Measurements from ENCODE around the gene ALKBH2.
"Not testable (repeated sequence)": the region's sequence is repeated elsewhere in the genome, so short reads cannot be mapped to it uniquely, and the experiment has no call there.

Gene ALKBH2

DNA sequence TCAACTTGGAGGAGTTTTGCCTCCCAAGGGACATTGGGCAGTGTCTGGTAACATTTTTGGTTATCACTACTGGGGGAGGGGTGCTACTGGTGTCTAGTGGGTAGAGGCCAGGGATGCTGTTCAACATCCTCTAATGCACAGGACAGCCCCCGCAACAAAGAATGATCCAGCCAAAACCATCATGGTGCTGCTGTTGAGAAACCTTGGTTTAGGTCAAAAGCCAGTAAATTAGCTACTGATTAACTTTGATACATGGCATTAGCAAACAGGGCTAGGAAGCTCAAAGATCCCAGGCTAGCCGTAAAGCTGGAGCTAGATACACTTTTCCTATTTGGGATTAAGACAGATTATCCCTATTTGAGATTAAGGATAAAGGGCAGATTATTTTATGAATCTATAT, 8.8 kb downstream of the ALKBH2 start:
- intact Hi-C loops (cut with DNase I), result no loop called here
- DNase-seq, result no peak

DNA sequence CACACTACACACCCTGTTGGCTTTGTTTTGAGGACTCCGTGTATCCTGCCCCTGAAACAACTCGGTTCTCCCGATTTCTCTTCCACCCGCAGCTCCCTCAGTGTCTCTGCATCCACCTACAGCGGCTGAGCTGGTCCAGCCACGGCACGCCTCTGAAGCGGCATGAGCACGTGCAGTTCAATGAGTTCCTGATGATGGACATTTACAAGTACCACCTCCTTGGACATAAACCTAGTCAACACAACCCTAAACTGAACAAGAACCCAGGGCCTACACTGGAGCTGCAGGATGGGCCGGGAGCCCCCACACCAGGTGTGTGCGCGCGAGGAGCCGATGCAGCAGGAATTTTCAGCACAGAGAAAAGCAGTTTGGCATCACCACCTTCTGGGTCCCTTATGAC, 10.5 kb downstream of the ALKBH2 start:
- intact Hi-C loops (cut with DNase I), result no loop called here
- DNase-seq, result peak in 6 of 10 donors; percentile 33 to 90 (median 48)

DNA sequence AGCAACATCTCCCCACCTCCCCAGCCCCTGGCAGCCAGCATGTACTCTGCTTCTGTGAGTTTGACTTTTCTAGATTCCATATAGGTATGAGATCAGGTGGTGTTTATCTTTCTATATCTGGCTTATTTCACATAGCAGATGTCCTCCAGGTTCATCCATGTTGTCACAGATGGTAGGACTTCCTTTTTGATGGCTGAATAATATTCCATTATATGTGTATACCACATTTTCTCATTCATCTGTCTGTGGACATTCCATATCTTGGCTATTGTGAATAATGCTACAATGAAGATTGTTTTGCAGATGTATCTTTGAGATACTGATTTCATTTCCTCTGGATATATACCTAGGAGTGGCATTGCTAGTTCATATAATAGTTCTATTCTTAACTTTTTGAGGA, 18.4 kb downstream of the ALKBH2 start:
- no peak for DNase-seq
- intact Hi-C loops (cut with DNase I), result no loop called here

DNA sequence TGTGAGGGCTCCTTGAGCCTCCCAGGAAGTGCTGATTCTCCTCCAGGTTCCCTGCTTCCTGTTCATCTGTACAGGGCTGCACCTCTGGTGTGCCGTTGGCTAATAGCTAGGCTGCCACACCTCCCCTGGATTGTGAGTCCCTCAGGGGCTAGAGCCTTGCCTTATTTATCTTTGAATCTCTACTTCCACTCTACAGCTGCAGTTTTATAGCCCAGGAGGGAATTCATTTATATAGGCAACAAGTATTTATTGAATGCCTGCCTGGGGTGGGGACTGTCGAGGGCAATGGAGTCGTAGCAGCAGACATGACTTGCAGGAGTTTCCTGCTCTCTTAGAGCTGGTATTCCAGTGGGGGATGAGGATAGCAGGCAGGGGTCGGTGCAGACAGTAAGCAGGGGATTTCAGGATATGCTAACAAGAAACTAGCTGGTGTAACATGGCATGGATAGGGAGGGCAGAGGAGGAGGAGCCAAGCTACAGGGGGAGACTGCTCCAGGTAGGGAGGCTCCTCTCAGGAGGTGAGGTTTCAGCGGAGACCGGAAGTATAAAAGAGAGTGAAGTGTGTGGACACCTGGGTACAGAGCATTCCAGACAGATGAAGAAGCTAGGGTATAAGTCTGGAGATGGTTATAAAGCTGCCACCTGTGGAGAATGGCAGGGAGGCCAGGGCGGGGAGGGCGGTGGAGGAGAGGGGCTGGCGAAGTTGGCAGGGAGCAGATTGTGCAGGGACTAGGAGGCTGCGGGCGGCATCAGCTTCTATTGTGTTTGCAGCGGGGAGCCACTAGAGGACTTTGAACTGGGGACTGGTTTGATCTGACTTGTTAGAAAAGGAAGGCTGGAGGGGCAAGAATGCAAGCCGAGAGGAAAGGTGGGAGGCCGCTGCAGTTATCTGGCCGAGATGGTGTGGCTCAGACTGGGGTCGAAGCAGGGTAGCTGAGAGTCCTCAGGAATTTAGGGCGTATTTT, 23.7 kb downstream of the ALKBH2 start:
- intact Hi-C loops (cut with DNase I), result no loop called here
- DNase-seq, result no peak

DNA sequence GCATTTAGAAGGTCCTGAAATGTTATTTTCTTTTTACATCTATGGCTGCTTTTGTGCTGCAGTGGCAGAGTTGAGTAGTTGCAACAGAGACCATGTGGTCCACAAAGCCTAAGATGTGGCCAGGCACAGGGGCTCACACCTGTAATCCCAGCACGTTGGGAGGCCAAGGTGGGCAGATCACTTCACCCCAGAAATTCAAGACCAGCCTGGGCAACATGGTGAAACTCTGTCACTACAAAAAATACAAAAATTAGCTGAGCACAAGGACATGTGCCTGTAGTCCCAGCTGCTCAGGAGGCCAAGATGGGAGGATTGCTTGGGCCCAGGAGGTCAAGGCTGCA, 27.4 kb downstream of the ALKBH2 start:
- intact Hi-C loops (cut with DNase I), result no loop called here
- no peak for DNase-seq

DNA sequence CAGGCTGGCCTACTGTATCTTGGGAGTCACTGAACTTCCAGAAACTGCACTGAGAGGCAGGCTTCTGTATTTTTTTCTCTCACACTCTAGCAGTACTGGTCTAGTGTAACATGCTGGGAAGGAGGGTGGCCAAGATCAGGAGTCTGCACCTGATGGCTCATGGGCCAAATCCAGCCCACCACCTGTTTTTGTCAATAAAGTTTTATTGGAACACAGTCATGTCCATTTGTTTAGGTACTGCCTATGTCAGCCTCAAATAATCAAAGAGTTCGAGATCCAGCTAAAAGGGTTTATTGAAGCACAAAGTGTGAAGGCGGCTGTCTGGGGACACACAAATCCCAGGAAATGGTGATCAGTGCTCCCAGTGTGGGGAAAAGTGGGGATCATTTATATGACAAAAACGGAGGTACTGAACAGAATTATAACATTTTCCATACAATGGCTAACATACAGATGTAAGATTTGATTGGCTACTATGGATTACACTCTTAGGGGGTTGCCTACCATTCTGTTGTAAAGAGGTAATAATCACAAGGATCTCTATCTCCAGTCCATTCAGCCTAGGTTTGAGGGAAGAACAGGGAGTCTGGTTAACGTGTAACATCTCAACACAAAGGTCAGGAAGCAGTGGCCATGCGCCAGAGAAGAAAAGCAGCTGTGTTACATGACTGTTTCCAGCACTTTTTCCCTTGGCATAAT, 28.0 kb downstream of the ALKBH2 start:
- intact Hi-C loops (cut with DNase I), result no loop called here
- no peak for DNase-seq

DNA sequence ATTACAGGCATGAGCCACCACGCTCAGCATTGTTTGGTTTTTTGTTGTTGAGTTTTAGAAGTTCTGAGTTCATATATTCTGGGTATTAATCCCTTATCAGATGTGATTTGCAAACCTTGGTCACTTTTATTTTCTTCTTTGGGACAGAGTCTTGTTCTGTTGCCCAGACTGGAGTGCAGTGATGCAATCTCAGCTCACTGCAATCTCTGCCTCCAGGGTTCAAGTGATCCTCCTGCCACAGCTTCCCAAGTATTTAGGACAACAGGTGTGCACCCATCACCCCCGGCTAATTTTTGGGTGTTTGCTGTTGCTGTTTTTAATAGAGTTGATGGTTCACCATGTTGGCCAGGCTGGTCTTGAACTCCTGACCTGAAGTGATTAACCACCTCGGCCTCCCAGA, 29.1 kb downstream of the ALKBH2 start:
- intact Hi-C loops (cut with DNase I), result no loop called here
- DNase-seq, result no peak

DNA sequence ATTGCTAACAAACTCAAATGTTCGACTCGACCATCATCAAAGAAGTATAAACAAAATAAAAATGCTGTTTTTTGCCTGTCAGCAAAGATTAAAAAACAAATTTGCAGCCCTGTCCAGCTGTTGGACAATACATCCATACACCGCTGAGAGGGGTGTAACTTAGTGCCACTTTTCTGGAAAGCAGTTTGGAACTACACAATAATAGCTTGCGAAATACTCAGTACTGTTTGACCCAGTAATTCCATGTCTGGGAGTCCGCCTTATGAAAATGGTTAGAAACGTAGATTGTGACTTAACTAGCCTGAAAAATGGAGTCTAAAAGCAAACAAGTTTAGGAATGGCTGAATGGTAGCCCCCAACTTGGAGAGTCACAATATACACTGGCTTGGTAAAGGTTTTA, 34.5 kb downstream of the ALKBH2 start:
- no peak for DNase-seq
- intact Hi-C loops (cut with DNase I), result no loop called here

DNA sequence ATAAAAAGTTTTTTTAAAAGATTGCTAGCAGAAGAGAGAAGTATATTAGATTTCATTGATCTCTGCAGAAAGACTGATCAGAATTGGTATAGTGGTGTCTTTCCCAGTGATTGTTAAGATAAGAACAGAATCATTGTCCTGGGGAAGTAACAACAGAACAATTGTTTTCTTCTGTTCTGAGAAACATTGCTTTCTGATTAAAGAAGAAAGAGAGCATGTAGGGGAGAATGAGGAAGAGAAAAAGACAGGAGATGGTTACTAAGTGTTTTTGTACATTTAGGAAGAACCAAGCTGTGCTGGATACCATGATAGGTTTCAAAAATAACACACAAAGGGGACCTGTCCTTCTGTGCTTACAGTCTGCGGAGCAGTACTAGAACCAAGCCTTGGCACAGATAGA, 35.9 kb downstream of the ALKBH2 start:
- no peak for DNase-seq
- intact Hi-C loops (cut with DNase I), result no loop called here

DNA sequence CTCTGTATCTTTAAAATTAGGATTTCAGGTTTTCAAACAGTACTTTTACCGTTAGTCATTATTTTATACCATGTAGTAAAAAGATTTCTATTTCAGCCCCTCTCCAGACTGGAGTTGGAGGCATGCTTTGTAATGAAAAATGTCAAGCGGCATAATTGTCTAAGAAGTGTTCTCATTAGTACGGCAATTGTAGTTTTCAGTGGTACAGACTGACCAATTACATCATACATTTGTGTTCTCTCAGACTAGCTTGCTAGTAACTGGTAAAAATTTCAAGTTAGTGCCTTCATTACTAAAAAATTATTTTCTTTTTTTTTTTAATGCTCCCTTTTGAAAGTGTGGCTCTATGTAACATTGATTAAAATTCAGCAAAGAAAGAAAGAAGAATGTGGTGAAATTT, 36.4 kb downstream of the ALKBH2 start:
- DNase-seq, result no peak
- intact Hi-C loops (cut with DNase I), result no loop called here

DNA sequence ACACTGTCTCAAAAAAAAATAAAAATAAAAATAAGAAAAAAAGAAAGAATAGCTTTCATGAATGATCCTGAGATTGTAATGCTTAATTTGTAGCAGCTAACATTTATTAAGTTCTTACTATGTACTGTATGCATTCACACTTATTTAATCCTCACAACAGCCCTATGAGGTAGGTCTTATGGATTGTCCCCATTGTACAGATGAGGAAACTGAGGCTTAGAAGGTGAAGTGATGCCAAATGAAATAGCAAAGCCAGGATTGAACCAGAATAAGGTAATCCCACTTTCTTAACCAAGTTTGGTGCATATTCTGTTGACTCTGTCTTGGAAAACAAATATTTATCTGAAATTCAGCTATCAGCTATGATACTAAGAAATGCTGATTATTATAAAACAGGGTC, 38.8 kb downstream of the ALKBH2 start:
- no peak for DNase-seq
- intact Hi-C loops (cut with DNase I), result loop anchor here (2.0 kb wide), 1 partner anchor 38 kb away; the partner anchor contains the start of gene ALKBH2

DNA sequence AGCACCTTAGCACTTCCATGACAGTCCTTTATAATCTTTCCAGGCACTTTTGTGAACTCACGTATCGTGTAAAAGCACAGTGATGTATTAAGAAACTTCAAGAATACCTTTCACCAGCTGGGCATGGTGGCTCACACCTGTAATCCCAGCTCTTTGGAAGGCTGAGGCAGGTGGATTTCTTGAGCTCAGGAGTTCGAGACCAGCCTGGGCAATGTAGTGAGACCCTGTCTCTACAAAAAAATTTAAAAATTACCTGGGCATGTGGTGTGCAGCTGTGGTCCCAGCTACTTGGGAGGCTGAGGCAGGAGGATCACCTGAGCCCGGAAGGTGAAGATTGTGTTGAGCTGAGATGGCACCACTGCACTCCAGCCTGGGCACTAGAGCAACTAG, 39.2 kb downstream of the ALKBH2 start:
- intact Hi-C loops (cut with DNase I), result loop anchor here (2.0 kb wide), 1 partner anchor 39 kb away; the partner anchor contains the start of gene ALKBH2
- DNase-seq, result not testable (repeated sequence)

DNA sequence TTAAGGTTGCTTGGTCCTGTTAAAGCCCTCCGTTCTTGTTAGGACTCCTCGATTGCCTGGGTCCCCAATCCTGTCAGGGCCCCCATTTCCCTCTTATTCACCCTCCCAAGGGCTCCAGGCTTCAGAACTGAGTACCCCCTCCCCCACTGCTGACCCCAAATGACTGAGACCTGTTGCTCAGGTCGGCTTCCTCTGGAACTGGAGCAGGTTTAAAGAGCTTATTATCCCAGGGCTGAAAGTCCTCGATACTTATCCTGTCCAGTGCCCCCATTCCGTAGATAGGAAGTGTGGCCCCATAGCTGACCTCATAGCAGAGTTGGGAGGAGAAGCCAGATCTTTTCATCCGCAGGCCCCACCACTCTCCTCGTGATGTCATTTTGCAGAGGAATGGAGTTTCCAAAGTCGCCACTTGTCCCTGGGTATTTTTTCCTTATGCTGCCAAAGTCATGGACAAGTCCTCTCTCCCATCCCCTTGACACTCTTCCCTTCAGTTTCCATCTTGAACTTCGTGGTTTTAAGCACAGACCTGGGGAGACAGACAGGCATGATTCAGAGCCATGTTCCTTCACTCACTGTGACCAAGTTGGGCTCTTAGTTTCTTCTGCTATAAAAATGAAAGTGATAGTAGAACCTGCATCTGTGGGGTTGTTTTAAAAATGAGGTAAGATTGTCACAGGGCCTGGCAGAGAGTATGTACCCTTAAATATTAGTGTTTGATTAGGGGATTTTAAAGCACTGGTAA, 39.7 kb downstream of the ALKBH2 start:
- DNase-seq, result no peak
- intact Hi-C loops (cut with DNase I), result loop anchor here (2.0 kb wide), 1 partner anchor 39 kb away; the partner anchor contains the start of gene ALKBH2

DNA sequence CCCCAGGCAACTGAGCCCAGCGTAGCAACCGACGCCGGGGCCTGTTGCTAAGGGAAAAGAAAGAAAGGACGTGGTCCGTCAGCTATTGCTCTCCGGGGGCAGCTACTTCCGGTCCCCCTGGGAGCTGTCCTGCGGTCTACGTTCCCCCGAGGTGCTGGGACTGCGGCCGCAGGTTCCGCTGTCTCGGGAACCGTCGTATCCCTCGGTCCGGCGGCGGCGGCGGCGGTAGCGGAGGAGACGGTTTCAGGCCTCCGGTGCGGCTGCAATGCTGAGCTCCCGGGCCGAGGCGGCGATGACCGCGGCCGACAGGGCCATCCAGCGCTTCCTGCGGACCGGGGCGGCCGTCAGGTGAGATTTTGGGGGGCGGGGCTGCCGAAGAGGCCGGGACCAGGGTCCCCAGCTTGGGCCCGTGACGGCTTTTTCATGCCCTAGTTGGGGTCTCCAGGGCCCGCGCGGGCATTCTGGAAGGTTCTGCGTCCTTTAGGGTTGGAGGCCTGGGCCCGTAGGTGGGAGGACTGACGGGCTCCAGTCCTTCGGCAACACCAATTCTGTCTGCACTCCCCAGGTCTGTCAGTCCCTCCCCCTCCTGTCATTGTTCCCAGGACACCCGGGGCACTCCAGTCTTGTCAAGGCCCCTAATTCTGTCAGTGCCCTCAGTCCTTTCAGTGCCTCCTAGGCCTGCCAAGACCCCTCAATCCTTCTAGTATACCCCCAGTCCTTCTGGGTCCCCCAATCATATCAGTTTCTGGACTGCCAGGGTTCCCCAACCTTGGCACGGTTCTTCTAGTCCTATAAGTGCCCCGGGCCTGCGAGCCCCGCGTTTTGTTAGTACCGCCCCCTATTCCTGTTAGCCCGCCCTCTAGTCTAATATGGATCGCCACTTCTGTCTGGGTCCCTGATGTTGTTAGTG, 40.6 kb downstream of the ALKBH2 start, which contains the start of gene USP30:
Gene USP30 (plus strand): TSS at position 163 of the 910 bp plus-strand sequence. CDS start 103 bp downstream, at position 266.
- DNase-seq, result peak; percentile 80 to 98 (median 88)
- intact Hi-C loops (cut with DNase I), result no loop called here

DNA sequence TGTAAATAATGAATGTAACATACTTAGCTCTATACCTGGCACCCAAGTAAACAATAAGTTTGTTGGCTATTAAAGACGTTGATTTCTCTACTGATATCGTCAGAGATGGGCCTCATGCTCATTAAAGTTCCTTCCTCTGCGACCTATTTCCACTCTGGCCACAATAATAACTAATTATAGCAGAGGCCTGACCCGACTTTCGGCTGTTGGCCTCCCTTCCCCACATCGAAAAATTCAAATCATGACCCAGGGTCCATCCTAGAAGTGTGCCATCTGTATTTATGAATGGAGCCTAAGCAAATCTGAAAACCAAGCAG, 41.2 kb downstream of the ALKBH2 start:
- intact Hi-C loops (cut with DNase I), result no loop called here
- DNase-seq, result no peak

DNA sequence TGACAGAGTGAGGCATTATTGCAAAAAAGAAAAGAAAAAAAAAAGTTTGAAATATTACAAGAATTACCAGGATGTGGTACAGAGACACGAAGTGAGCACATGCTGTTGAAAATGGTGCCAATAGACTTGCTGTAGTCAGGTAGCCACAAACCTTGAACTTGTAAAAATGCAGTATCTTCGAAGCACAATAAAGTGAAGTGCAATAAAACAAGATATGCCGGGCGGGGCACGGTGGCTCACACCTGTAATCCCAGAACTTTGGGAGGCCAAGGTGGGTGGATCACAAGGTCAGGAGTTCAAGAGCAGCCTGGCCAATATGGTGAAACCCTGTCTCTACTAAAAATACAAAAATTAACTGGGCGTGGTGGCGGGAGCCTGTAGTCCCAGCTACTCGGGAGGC, 43.5 kb downstream of the ALKBH2 start:
- intact Hi-C loops (cut with DNase I); DNase-seq: not testable (repeated sequence)

DNA sequence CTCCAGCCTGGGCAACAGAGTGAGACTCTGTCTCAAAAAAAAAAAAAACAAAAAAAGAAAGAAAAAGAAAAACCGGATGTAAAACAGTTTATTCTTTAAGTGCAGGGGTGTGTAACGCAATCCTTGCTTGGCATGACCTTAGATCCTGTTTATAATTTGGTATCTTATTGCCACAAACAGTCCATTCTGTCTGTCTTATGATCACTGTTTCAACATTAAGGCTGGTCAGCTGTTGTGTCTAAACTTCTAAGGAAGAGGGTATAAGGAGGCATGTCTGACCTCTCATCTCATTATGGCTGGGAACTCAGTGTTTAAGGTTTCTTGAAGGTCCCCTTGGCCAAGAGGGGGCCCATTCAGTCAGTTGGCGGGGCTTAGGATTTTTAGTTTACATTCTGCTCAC, 44.6 kb downstream of the ALKBH2 start:
- intact Hi-C loops (cut with DNase I); DNase-seq: not testable (repeated sequence)

DNA sequence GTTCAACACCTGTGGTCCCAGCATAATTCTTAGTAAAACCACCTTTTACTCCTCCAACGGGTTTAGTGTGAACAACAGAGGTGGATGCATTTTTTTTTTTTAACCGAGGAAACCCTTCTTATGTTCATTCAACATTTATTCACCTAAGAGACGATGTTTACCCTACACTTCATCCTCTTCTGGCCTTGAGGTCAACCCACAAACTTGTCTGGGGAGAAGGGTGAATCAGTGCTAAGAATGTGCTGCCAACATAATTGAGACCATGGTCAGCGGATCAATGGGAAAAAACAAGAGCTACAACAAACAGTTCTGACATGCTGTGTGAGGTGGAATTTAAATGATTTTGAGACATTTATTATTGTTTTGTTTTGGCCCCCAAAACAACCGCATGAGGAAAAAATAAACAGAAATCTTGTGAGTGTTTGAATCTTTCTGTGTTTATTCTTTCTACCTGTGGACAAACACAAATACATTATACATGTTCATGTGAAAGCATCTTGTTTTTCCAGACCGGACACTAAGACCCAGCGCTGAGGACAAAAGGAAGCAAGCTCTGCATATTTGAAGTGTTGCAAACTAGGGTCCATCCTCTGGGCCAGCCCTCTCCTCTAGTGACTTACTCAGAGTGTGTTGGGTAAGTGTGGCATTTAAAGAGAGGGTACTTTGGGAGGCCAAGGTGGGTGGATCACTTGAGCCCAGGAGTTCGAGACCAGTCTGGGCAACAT, 46.0 kb downstream of the ALKBH2 start:
- peak in 1 of 10 donors; percentile 32 for DNase-seq
- intact Hi-C loops (cut with DNase I), result no loop called here

DNA sequence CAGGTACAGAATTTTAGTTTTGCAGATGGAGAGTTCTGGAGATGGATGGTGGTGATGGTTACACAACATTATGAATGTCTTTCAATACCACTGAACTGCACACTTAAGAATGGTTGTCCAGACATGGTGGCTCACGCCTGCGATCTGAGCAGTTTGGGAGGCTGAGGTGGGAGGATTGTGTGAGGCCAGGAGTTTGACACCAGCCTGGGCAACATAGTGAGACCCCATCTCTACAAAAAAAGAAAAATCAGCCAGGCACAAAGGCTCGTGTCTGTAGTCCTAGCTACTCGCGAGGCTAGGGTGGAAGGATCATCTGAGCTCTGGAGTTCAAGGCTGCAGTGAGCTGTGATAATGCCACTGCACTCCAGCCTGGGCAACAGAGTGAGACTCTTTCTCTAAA, 49.0 kb downstream of the ALKBH2 start:
- no peak for DNase-seq
- intact Hi-C loops (cut with DNase I), result no loop called here
